ENCODE data around the gene EXOSC7. TPM values are rescaled to one million over a fixed set of nuclear protein-coding genes. Genes with fewer than 3 reads are reported as not detected.

EXOSC7 gene
- total and polyA plus RNA-seq, 9 of the 15 experiments (the other 6 are each of a cell fraction or from before 2014, with no cell fraction given), result 88.5 to 237 (median 112) TPM

DNA sequence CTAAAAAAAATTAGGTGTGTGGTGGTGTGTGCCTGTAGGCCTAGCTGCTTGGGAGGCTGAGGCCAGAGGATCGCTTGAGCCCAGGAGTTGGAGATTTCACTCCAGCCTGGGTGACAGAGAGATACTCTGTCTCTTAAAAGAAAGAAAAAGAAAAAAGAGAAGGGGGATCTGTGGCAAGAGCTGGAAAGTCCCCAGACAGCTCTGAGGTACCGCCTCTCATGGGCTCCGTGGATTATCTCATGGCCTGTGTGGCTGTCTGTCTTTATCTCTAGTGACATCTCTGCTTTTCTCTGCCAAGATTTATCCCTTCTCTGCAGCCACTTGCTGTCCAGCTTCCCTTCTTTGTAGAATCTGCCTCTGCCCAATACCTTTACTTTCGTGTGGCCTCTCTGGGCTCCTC is 5.7 kb downstream of the EXOSC7 start:
- no TSS peak for BruUV-seq (replicated peaks)
- in situ Hi-C loops (cut with MboI) (no loop called here), intact Hi-C loops (cut with micrococcal nuclease) (no loop called here)
- ChIA-PET CTCF (ENCODE audit: low intra/inter-chr PET ratio) (no interaction called here), POLR2A (interaction anchor here (1.0 to 2.1 kb wide), 5 partner anchors 8 to 73 kb away, joined by 3 to 5 read pairs (median 4); no protein-coding TSS in a partner anchor)
- Histone ChIP-seq H4K20me1 (replicated peaks; ENCODE audit: control insufficient read depth, insufficient read depth, low read length) (peaks cover 35% of the 10 kb centered on the region), H3K4me1 (replicated peaks in 1 of 2; ENCODE audit: control insufficient read depth in 2 of 2, insufficient read depth in 2 of 2, low read length in 2 of 2) (peaks cover 17 to 44% of the 10 kb centered on the region in 2 experiments), H3K9me1 (ENCODE audit: control insufficient read depth, insufficient read depth, low read length) (no peaks in the 10 kb centered on the region), H3K79me2 (ENCODE audit: control insufficient read depth, insufficient read depth, low read length) (peaks cover 94% of the 10 kb centered on the region), H3K4me3 (no peak overlapping the region), H2AFZ (ENCODE audit: low read depth, low read length) (no peak overlapping the region), H3K4me2 (ENCODE audit: insufficient read depth, low read length) (no peak overlapping the region), H3K27me3 (ENCODE audit: control insufficient read depth in 2 of 2, insufficient read depth in 2 of 2, low read length in 2 of 2) (no peaks in the 10 kb centered on the region), H3K9me3 (replicated peaks; ENCODE audit: control insufficient read depth, insufficient read depth, low read depth, low read length) (0 out of 2 replicates have a peak, but pooled peaks cover 2% of the 10 kb centered on the region), H3K27ac (ENCODE audit: extremely low read depth, low read depth, low read length) (no peak overlapping the region), H3K36me3 (ENCODE audit: control insufficient read depth, insufficient read depth, low read length) (peaks cover 78% of the 10 kb centered on the region), H3K9ac (ENCODE audit: insufficient read depth in 1 of 2, low read depth in 2 of 2, low read length in 2 of 2) (peak overlapping the region in 1 of 2 experiments; percentile 33; a peak in 1 of 4 replicates)
- DNase-seq (ENCODE audit: extremely low read depth in 1 of 4, low spot score in 3 of 4) (peak in 1 of 4 experiments; percentile 28), ATAC-seq (peak; percentile 6; the same call in 1 of the 3 replicates), FAIRE-seq (no peak)
- 10% methylated on average over 3 of the region's 4 CpGs for WGBS (ENCODE audit: insufficient coverage, low coverage, missing lambda C conversion rate)
- 0 out of 2 replicates have a peak, but pooled peaks have one; percentile 14 for TF ChIP-seq ATF7 (IDR thresholded peaks at IDR 0.05)
- TF ChIP-seq ATF6 (CRISPR knock-in tag; IDR thresholded peaks at IDR 0.05), result no peak
- TF ChIP-seq, protein P1, sequence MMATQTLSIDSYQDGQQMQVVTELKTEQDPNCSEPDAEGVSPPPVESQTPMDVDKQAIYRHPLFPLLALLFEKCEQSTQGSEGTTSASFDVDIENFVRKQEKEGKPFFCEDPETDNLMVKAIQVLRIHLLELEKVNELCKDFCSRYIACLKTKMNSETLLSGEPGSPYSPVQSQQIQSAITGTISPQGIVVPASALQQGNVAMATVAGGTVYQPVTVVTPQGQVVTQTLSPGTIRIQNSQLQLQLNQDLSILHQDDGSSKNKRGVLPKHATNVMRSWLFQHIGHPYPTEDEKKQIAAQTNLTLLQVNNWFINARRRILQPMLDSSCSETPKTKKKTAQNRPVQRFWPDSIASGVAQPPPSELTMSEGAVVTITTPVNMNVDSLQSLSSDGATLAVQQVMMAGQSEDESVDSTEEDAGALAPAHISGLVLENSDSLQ (IDR thresholded peaks at IDR 0.05), result peak; percentile 74
- TF ChIP-seq, protein P2, sequence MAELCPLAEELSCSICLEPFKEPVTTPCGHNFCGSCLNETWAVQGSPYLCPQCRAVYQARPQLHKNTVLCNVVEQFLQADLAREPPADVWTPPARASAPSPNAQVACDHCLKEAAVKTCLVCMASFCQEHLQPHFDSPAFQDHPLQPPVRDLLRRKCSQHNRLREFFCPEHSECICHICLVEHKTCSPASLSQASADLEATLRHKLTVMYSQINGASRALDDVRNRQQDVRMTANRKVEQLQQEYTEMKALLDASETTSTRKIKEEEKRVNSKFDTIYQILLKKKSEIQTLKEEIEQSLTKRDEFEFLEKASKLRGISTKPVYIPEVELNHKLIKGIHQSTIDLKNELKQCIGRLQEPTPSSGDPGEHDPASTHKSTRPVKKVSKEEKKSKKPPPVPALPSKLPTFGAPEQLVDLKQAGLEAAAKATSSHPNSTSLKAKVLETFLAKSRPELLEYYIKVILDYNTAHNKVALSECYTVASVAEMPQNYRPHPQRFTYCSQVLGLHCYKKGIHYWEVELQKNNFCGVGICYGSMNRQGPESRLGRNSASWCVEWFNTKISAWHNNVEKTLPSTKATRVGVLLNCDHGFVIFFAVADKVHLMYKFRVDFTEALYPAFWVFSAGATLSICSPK (IDR thresholded peaks at IDR 0.05; ENCODE audit: borderline replicate concordance), result no peak
- TF ChIP-seq RCOR1 (IDR thresholded peaks at IDR 0.05; ENCODE audit: borderline replicate concordance in 1 of 2, low read depth in 2 of 2, low read length in 2 of 2), result peak in 1 of 2 experiments; percentile 50; a peak in 1 of 4 replicates
- TF ChIP-seq CCNT2 (IDR thresholded peaks at IDR 0.05; ENCODE audit: borderline replicate concordance, extremely low read depth, insufficient read length, low read depth, low read length), result peak; percentile 36
- TF ChIP-seq NUFIP1 (IDR thresholded peaks at IDR 0.05; ENCODE audit: partially characterized antibody), result no peak
- peak; percentile 80 for TF ChIP-seq MEIS2 (IDR thresholded peaks at IDR 0.05; ENCODE audit: partially characterized antibody)
- no peak for TF ChIP-seq SPI1 (IDR thresholded peaks at IDR 0.05; ENCODE audit: borderline replicate concordance, low read depth, low read length)
- TF ChIP-seq, protein P3, sequence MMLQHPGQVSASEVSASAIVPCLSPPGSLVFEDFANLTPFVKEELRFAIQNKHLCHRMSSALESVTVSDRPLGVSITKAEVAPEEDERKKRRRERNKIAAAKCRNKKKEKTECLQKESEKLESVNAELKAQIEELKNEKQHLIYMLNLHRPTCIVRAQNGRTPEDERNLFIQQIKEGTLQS (IDR thresholded peaks at IDR 0.05), result no peak
- TF ChIP-seq, protein P3 (CRISPR knock-in tag; conservative IDR thresholded peaks at IDR 0.05), result no peak
- TF ChIP-seq ZNF445 (CRISPR knock-in tag; IDR thresholded peaks at IDR 0.05; ENCODE audit: low read depth), result no peak
- TF ChIP-seq NR1H2 (CRISPR knock-in tag; IDR thresholded peaks at IDR 0.05), result no peak
- TF ChIP-seq ZNF395 (CRISPR knock-in tag; IDR thresholded peaks at IDR 0.05), result no peak
- peak; percentile 47 for TF ChIP-seq FOXJ2 (tag; IDR thresholded peaks at IDR 0.05)

Data from K562 (cell line).